ENCODE measurements around the gene ZNF554. TPM values are rescaled to one million over a fixed set of nuclear protein-coding genes. Genes with fewer than 3 reads are reported as not detected.

Gene ZNF554
- total and polyA plus RNA-seq, 2 experiments from 2014 or later = 2.0 to 7.5 TPM

- DNase-seq (ENCODE audit: low spot score) (no peak), ATAC-seq (no peak)
- Histone ChIP-seq H3K27ac (ENCODE audit: low read depth) (no peak overlapping the region), H3K27me3 (ENCODE audit: insufficient read depth) (no peaks in the 10 kb centered on the region), H3K4me3 (no peak overlapping the region), H3K79me2 (replicated peaks; ENCODE audit: insufficient read depth) (peaks cover 51% of the 10 kb centered on the region), H3K9me2 (ENCODE audit: insufficient read depth) (no peaks in the 10 kb centered on the region), H3K4me1 (ENCODE audit: insufficient read depth) (peaks cover 7% of the 10 kb centered on the region), H3K36me3 (ENCODE audit: insufficient read depth) (peaks cover 4% of the 10 kb centered on the region), H4K20me1 (replicated peaks; ENCODE audit: insufficient read depth) (peaks cover 10% of the 10 kb centered on the region; the same call in 1 of the 2 replicates), H2AFZ (no peak overlapping the region), H3K4me2 (no peak overlapping the region), H3F3A (replicated peaks; ENCODE audit: low read depth) (0 out of 2 replicates have a peak, but pooled peaks cover 5% of the 10 kb centered on the region)
- Mint-ChIP-seq H3K27ac (no peak overlapping the region), H3K9me3 (peaks cover 4% of the 10 kb centered on the region; the same call in 1 of the 3 replicates), H3K36me3 (ENCODE audit: low read depth) (peaks cover 41% of the 10 kb centered on the region), H3K4me1 (peaks cover 23% of the 10 kb centered on the region), H3K27me3 (ENCODE audit: insufficient read depth, low read depth, poor library complexity) (peaks cover 19% of the 10 kb centered on the region), H3K4me3 (peak overlapping the region; percentile 29; the same call in 1 of the 3 replicates)
- TF ChIP-seq ETS1 (IDR thresholded peaks at IDR 0.05) (no peak), ZNF114 (CRISPR knock-in tag; IDR thresholded peaks at IDR 0.05) (no peak), EZH2phosphoT487 (IDR thresholded peaks at IDR 0.05; ENCODE audit: unreplicated experiment) (no peak)
Observed at GRCh38 chr19:2788237-2788636, 31.4 kb upstream of the ZNF554 start.

GRCh38 chr19:2790194-2790556 lies 29.5 kb upstream of the ZNF554 start:
- no peaks in the 10 kb centered on the region for H3K9me2 ChIP-seq (ENCODE audit: insufficient read depth)
- no peaks in the 10 kb centered on the region for H3K27me3 ChIP-seq (ENCODE audit: insufficient read depth)
- H3K4me3 Mint-ChIP-seq = no peak overlapping the region
- H4K20me1 ChIP-seq (replicated peaks; ENCODE audit: insufficient read depth) = peaks cover 11% of the 10 kb centered on the region; the same call in 1 of the 2 replicates
- no peak overlapping the region for H3K4me2 ChIP-seq
- peaks cover 54% of the 10 kb centered on the region for H3K36me3 Mint-ChIP-seq (ENCODE audit: low read depth)
- H3K4me1 Mint-ChIP-seq = peaks cover 15% of the 10 kb centered on the region; the same call in 2 of the 3 replicates
- H3K4me3 ChIP-seq = no peak overlapping the region
- no peak overlapping the region for H3K27ac ChIP-seq (ENCODE audit: low read depth)
- peaks cover 14% of the 10 kb centered on the region for H3K27me3 Mint-ChIP-seq (ENCODE audit: insufficient read depth, low read depth, poor library complexity)
- H3K79me2 ChIP-seq (replicated peaks; ENCODE audit: insufficient read depth) = peaks cover 51% of the 10 kb centered on the region
- no peak overlapping the region for H2AFZ ChIP-seq
- H3K36me3 ChIP-seq (ENCODE audit: insufficient read depth) = peaks cover 6% of the 10 kb centered on the region
- no peak for DNase-seq (ENCODE audit: low spot score)
- no peak overlapping the region for H3K27ac Mint-ChIP-seq
- H3F3A ChIP-seq (replicated peaks; ENCODE audit: low read depth) = no peaks in the 10 kb centered on the region
- no peaks in the 10 kb centered on the region; the same call in 2 of the 3 replicates for H3K9me3 Mint-ChIP-seq
- peaks cover 5% of the 10 kb centered on the region for H3K4me1 ChIP-seq (ENCODE audit: insufficient read depth)
- ATAC-seq = no peak
- TF ChIP-seq CTCF (conservative IDR thresholded peaks at IDR 0.05; ENCODE audit: low read depth in 2 of 2) (no peak), EZH2 (IDR thresholded peaks at IDR 0.05; ENCODE audit: low read depth, unreplicated experiment) (no peak), NANOG (IDR thresholded peaks at IDR 0.05; ENCODE audit: borderline replicate concordance) (no peak), EZH2phosphoT487 (IDR thresholded peaks at IDR 0.05; ENCODE audit: unreplicated experiment) (no peak), ZNF331 (CRISPR knock-in tag; IDR thresholded peaks at IDR 0.05; ENCODE audit: low read depth) (no peak), STAT1 (IDR thresholded peaks at IDR 0.05; ENCODE audit: unreplicated experiment) (no peak), CREB1 (CRISPR knock-in tag; IDR thresholded peaks at IDR 0.05; ENCODE audit: low read depth) (no peak), ETS1 (IDR thresholded peaks at IDR 0.05) (no peak), POLR2AphosphoS5 (IDR thresholded peaks at IDR 0.05; ENCODE audit: low read depth) (no peak), JUNB (IDR thresholded peaks at IDR 0.05; ENCODE audit: unreplicated experiment) (no peak), ZNF462 (CRISPR knock-in tag; IDR thresholded peaks at IDR 0.05) (no peak)

All from GM23338 (cell line).